ENCODE results near the gene CELA2A. TPM values are rescaled to one million over a fixed set of nuclear protein-coding genes. Genes with fewer than 3 reads are reported as not detected.

The CELA2A gene
- total RNA-seq, 1 experiment from 2014 or later = 0.72 TPM

- in situ Hi-C loops (cut with HindIII; ENCODE audit: low pct_unique_long_range_greater_than_20kb, low sequenced_read_pairs) (no loop called here), intact Hi-C loops (cut with micrococcal nuclease; ENCODE audit: unreplicated experiment) (loop anchor here (1.0 to 10.0 kb wide), 2 partner anchors 74 to 108 kb away; no protein-coding TSS in a partner anchor)
- ATAC-seq (peak; percentile 61), DNase-seq (ENCODE audit: low read depth, low spot score) (peak; percentile 80)
- ChIA-PET CTCF (interaction anchor here (0.5 to 1.3 kb wide), 4 partner anchors 9 to 150 kb away, joined by 3 to 12 read pairs (median 6); no protein-coding TSS in a partner anchor), POLR2A (no interaction called here)
- no peaks in the 10 kb centered on the region for H3K9me3 ChIP-seq (ENCODE audit: control insufficient read depth, insufficient read depth, low read depth, low read length)
- H3K4me3 ChIP-seq (ENCODE audit: low read depth in 2 of 2, low read length in 2 of 2) = no peak overlapping the region
- H3K27ac ChIP-seq (ENCODE audit: low read length) = no peak overlapping the region
- no peaks in the 10 kb centered on the region; the same call in 1 of the 2 replicates for H3K36me3 ChIP-seq (ENCODE audit: control insufficient read depth, insufficient read depth, low read length)
- TF ChIP-seq, protein P1, sequence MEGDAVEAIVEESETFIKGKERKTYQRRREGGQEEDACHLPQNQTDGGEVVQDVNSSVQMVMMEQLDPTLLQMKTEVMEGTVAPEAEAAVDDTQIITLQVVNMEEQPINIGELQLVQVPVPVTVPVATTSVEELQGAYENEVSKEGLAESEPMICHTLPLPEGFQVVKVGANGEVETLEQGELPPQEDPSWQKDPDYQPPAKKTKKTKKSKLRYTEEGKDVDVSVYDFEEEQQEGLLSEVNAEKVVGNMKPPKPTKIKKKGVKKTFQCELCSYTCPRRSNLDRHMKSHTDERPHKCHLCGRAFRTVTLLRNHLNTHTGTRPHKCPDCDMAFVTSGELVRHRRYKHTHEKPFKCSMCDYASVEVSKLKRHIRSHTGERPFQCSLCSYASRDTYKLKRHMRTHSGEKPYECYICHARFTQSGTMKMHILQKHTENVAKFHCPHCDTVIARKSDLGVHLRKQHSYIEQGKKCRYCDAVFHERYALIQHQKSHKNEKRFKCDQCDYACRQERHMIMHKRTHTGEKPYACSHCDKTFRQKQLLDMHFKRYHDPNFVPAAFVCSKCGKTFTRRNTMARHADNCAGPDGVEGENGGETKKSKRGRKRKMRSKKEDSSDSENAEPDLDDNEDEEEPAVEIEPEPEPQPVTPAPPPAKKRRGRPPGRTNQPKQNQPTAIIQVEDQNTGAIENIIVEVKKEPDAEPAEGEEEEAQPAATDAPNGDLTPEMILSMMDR (IDR thresholded peaks at IDR 0.05) = peak; percentile 96
- TF ChIP-seq, protein P2, sequence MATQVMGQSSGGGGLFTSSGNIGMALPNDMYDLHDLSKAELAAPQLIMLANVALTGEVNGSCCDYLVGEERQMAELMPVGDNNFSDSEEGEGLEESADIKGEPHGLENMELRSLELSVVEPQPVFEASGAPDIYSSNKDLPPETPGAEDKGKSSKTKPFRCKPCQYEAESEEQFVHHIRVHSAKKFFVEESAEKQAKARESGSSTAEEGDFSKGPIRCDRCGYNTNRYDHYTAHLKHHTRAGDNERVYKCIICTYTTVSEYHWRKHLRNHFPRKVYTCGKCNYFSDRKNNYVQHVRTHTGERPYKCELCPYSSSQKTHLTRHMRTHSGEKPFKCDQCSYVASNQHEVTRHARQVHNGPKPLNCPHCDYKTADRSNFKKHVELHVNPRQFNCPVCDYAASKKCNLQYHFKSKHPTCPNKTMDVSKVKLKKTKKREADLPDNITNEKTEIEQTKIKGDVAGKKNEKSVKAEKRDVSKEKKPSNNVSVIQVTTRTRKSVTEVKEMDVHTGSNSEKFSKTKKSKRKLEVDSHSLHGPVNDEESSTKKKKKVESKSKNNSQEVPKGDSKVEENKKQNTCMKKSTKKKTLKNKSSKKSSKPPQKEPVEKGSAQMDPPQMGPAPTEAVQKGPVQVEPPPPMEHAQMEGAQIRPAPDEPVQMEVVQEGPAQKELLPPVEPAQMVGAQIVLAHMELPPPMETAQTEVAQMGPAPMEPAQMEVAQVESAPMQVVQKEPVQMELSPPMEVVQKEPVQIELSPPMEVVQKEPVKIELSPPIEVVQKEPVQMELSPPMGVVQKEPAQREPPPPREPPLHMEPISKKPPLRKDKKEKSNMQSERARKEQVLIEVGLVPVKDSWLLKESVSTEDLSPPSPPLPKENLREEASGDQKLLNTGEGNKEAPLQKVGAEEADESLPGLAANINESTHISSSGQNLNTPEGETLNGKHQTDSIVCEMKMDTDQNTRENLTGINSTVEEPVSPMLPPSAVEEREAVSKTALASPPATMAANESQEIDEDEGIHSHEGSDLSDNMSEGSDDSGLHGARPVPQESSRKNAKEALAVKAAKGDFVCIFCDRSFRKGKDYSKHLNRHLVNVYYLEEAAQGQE (IDR thresholded peaks at IDR 0.05; ENCODE audit: insufficient read depth in 1 of 2, low read depth in 2 of 2, low read length in 1 of 2) = 0 out of 4 replicates have a peak, but pooled peaks of 1 of the 2 experiments have one; percentile 5
- TF ChIP-seq POLR2AphosphoS5 (IDR thresholded peaks at IDR 0.05; ENCODE audit: low read depth, low read length) = no peak; the same call in 1 of the 2 replicates
- H3K4me1 ChIP-seq (ENCODE audit: control insufficient read depth, insufficient read depth, low read length) = peaks cover 21% of the 10 kb centered on the region
- H3K27me3 ChIP-seq (ENCODE audit: control insufficient read depth, insufficient read depth, low read length) = no peaks in the 10 kb centered on the region
- no TSS peak for BruUV-seq (replicated peaks)
These were observed 25.6 kb upstream of the CELA2A start for GRCh38 chr1:15430787-15431570.

GRCh38 chr1:15431571-15431948, 25.0 kb upstream of the CELA2A start:
- Histone ChIP-seq H3K4me1 (ENCODE audit: control insufficient read depth, insufficient read depth, low read length) (peaks cover 16% of the 10 kb centered on the region; the same call in 1 of the 2 replicates), H3K4me3 (ENCODE audit: low read depth in 2 of 2, low read length in 2 of 2) (no peak overlapping the region), H3K36me3 (ENCODE audit: control insufficient read depth, insufficient read depth, low read length) (no peaks in the 10 kb centered on the region; the same call in 1 of the 2 replicates), H3K27ac (ENCODE audit: low read length) (no peak overlapping the region), H3K9me3 (ENCODE audit: control insufficient read depth, insufficient read depth, low read depth, low read length) (no peaks in the 10 kb centered on the region), H3K27me3 (ENCODE audit: control insufficient read depth, insufficient read depth, low read length) (no peaks in the 10 kb centered on the region)
- ATAC-seq = no peak
- POLR2A ChIA-PET = no interaction called here
- intact Hi-C loops (cut with micrococcal nuclease; ENCODE audit: unreplicated experiment) (loop anchor here (1.0 to 10.0 kb wide), 2 partner anchors 73 to 108 kb away; no protein-coding TSS in a partner anchor), in situ Hi-C loops (cut with HindIII; ENCODE audit: low pct_unique_long_range_greater_than_20kb, low sequenced_read_pairs) (no loop called here)
- TF ChIP-seq, protein P2 (IDR thresholded peaks at IDR 0.05; ENCODE audit: insufficient read depth in 1 of 2, low read depth in 2 of 2, low read length in 1 of 2) = 0 out of 4 replicates have a peak, but pooled peaks of 1 of the 2 experiments have one; percentile 4
- no peak for TF ChIP-seq POLR2AphosphoS5 (IDR thresholded peaks at IDR 0.05; ENCODE audit: low read depth, low read length)
- CTCF ChIA-PET = interaction anchor here (0.5 to 1.3 kb wide), 3 partner anchors 78 to 150 kb away, joined by 7 to 12 read pairs (median 8); no protein-coding TSS in a partner anchor
- DNase-seq (ENCODE audit: low read depth, low spot score) = no peak
- BruUV-seq (replicated peaks) = no TSS peak
